Right atrium auricular region (tissue), 2 donors: ENCODE results near the gene MAP1B. TPM values are rescaled to one million over a fixed set of nuclear protein-coding genes. Genes with fewer than 3 reads are reported as not detected.

Source experiments
- DNase-seq: peaks from one replicate; pipeline ENCODE4 v3.0.0-alpha.2; 2019; ENCODE audit warnings: low spot score
- H3K27ac ChIP-seq, 2 donors: fragments of 200-600 bp; sonication (generic); 1 replicate in 1 of 2; 2 replicates in 1 of 2; pipeline ENCODE4 v1.5.1; 2016 to 2019
- H3K27me3 ChIP-seq, 2 donors: fragments of 200-600 bp; sonication (generic); one replicate each; pipeline versions ENCODE4 v1.5.1 to v1.6.0; 2017 to 2019
- H3K36me3 ChIP-seq: fragments of 200-600 bp; sonication (generic); one replicate; pipeline ENCODE4 v1.5.1; 2016
- H3K4me1 ChIP-seq, 2 donors: fragments of 200-600 bp; sonication (generic); one replicate each; pipeline versions ENCODE4 v1.5.1 to v1.6.0; 2017 to 2019
- H3K4me3 ChIP-seq, 2 donors: fragments of 200-600 bp; sonication (generic); 1 replicate in 1 of 2; 2 replicates in 1 of 2; pipeline ENCODE4 v1.5.1; 2017 to 2019; ENCODE audit warnings: mild to moderate bottlenecking in 1 of 2, moderate library complexity in 1 of 2
- H3K9me3 ChIP-seq, 2 donors: fragments of 200-600 bp; sonication (generic); one replicate each; pipeline ENCODE4 v1.5.1; 2019
- CTCF ChIP-seq, 2 donors: fragments of 200-600 bp; sonication (generic); IDR thresholded peaks; one replicate each; pipeline ENCODE4 v1.5.1; 2019; ENCODE audit warnings: antibody characterized with exemption in 2 of 2
- total RNA-seq, 2 donors: library from RNA; depleted of rRNA; stranded (reverse); fragments of >200 nt; gene quantifications; one replicate each; pipeline ENCODE4 v1.1.0, GENCODE V29; 2016

MAP1B gene
- total RNA-seq, 2 donors from 2014 or later, result 203 to 558 TPM

- Histone ChIP-seq H3K4me3 (no peak overlapping the region), H3K4me1 (peaks cover 0 to 25% of the 10 kb centered on the region in 2 donors)
These were observed 134.2 kb downstream of the MAP1B start for GRCh38 chr5:72241346-72242003.

GRCh38 chr5:72242796-72243475, 135.7 kb downstream of the MAP1B start:
- Histone ChIP-seq H3K9me3 (no peaks in the 10 kb centered on the region), H3K27ac (no peak overlapping the region), H3K36me3 (no peaks in the 10 kb centered on the region), H3K27me3 (no peaks in the 10 kb centered on the region), H3K4me1 (peaks cover 0 to 40% of the 10 kb centered on the region in 2 donors), H3K4me3 (no peak overlapping the region)
- TF ChIP-seq CTCF (IDR thresholded peaks at IDR 0.05), result no peak
- no peak for DNase-seq

More at GRCh38 chr5:72241346-72242003, 134.2 kb downstream of the MAP1B start:
- Histone ChIP-seq H3K36me3 (no peaks in the 10 kb centered on the region), H3K27me3 (no peaks in the 10 kb centered on the region), H3K9me3 (no peaks in the 10 kb centered on the region), H3K27ac (no peak overlapping the region)
- DNase-seq, result no peak
- no peak for TF ChIP-seq CTCF (IDR thresholded peaks at IDR 0.05)

GRCh38 chr5:72243706-72244105, 136.4 kb downstream of the MAP1B start:
- no peak for TF ChIP-seq CTCF (IDR thresholded peaks at IDR 0.05)
- H3K27me3 ChIP-seq, result no peaks in the 10 kb centered on the region
- no peak for DNase-seq
- no peaks in the 10 kb centered on the region for H3K9me3 ChIP-seq
- H3K4me3 ChIP-seq, result no peak overlapping the region
- H3K27ac ChIP-seq, result peak overlapping the region in 1 of 2 donors; percentile 85
- H3K36me3 ChIP-seq, result no peaks in the 10 kb centered on the region
- peaks cover 0 to 48% of the 10 kb centered on the region in 2 donors for H3K4me1 ChIP-seq

GRCh38 chr5:72244862-72245371, 137.6 kb downstream of the MAP1B start:
- DNase-seq, result no peak
- peaks cover 0 to 55% of the 10 kb centered on the region in 2 donors for H3K4me1 ChIP-seq
- H3K27me3 ChIP-seq, result no peaks in the 10 kb centered on the region

GRCh38 chr5:72245546-72245945, 138.3 kb downstream of the MAP1B start:
- Histone ChIP-seq H3K36me3 (no peaks in the 10 kb centered on the region), H3K4me3 (no peak overlapping the region), H3K4me1 (peaks cover 0 to 55% of the 10 kb centered on the region in 2 donors), H3K27me3 (no peaks in the 10 kb centered on the region), H3K27ac (peak overlapping the region; percentile 62 to 85), H3K9me3 (no peaks in the 10 kb centered on the region)
- DNase-seq, result no peak
- TF ChIP-seq CTCF (IDR thresholded peaks at IDR 0.05), result no peak

More at GRCh38 chr5:72244862-72245371, 137.6 kb downstream of the MAP1B start:
- peak overlapping the region; percentile 62 to 85 for H3K27ac ChIP-seq
- H3K9me3 ChIP-seq, result no peaks in the 10 kb centered on the region
- no peak overlapping the region for H3K4me3 ChIP-seq
- peak in 1 of 2 donors; percentile 36 for TF ChIP-seq CTCF (IDR thresholded peaks at IDR 0.05)
- H3K36me3 ChIP-seq, result no peaks in the 10 kb centered on the region
